ENCODE results near the gene CTU2.

CTU2 gene

GRCh38 chr16:88761143-88761534 lies 54.8 kb downstream of the CTU2 start:
- DNase-seq (ENCODE audit: low read depth) = no peak

GRCh38 chr16:88761830-88762229 lies 55.5 kb downstream of the CTU2 start:
- DNase-seq (ENCODE audit: low read depth) = no peak

GRCh38 chr16:88762258-88762870 lies 56.1 kb downstream of the CTU2 start:
- no peak for DNase-seq (ENCODE audit: low read depth)

GRCh38 chr16:88762941-88763340 lies 56.6 kb downstream of the CTU2 start:
- DNase-seq (ENCODE audit: low read depth) = no peak

- DNase-seq (ENCODE audit: low read depth) = no peak
These were observed 57.3 kb downstream of the CTU2 start for GRCh38 chr16:88763502-88764053.

GRCh38 chr16:88764080-88764479 lies 57.8 kb downstream of the CTU2 start:
- DNase-seq (ENCODE audit: low read depth) = no peak

- DNase-seq (ENCODE audit: low read depth) = no peak
These were observed 58.6 kb downstream of the CTU2 start for GRCh38 chr16:88764913-88765349.

Measured in activated gamma-delta T cell treated with anti-CD3 and anti-CD28 coated beads, Interleukin-2, amount 50 U/mL, for 16 hours (primary cell).